PC-9 (cell line): ENCODE results near the gene RAD51AP1. TPM values are rescaled to one million over a fixed set of nuclear protein-coding genes. Genes with fewer than 3 reads are reported as not detected.

ENCODE experiments used
- BruUV-seq: library from RNA; stranded (reverse); fragments of 400-500 nt; replicated peaks from 2 replicates; lab custom pipeline; 2021; lab: Mats Ljungman, UMichigan
- CTCF ChIA-PET: fragments of 300-600 bp; sonication (Branson Sonifier 250); formaldehyde crosslinking; loops from one replicate; lab custom pipeline; 2022; ENCODE audit warnings: antibody characterized with exemption; lab: Charles Lee
- POLR2A ChIA-PET: fragments of 300-600 bp; sonication (Branson Sonifier 250); formaldehyde crosslinking; loops from one replicate; lab custom pipeline; 2022; ENCODE audit warnings: antibody characterized with exemption; ENCODE audit not compliant: unreplicated experiment; lab: Charles Lee
- DNase-seq, 2 experiments: peaks; one replicate each; pipeline versions ENCODE4 v3.0.0 to v3.0.0-alpha.2; 2015 to 2022; ENCODE audit warnings: mixed read lengths in 1 of 2
- H2AFZ ChIP-seq: fragments of 200-600 bp; sonication (generic); 2 replicates; pipeline ENCODE4 v1.8.1; 2017; ENCODE audit warnings: antibody characterized with exemption
- H3F3A ChIP-seq: fragments of 200-600 bp; sonication (generic); 2 replicates; pipeline ENCODE4 v1.8.1; 2017; ENCODE audit warnings: antibody characterized with exemption, mild to moderate bottlenecking, low read depth; ENCODE audit not compliant: insufficient read depth
- H3K27ac ChIP-seq: fragments of 200-600 bp; sonication (generic); 2 replicates; pipeline ENCODE4 v1.6.1; 2016; ENCODE audit warnings: mixed run types
- H3K27me3 ChIP-seq: fragments of 200-600 bp; sonication (generic); 2 replicates; pipeline ENCODE4 v1.6.1; 2016; ENCODE audit warnings: low read depth, mixed run types; ENCODE audit not compliant: insufficient read depth
- H3K36me3 ChIP-seq: fragments of 200-600 bp; sonication (generic); 2 replicates; pipeline ENCODE4 v1.6.1; 2016; ENCODE audit warnings: low read depth, mixed run types
- H3K4me1 ChIP-seq: fragments of 200-600 bp; sonication (generic); replicated peaks from 2 replicates; pipeline ENCODE4 v1.6.1; 2016; ENCODE audit warnings: mixed run types; ENCODE audit not compliant: insufficient read depth
- H3K4me2 ChIP-seq: fragments of 200-600 bp; sonication (generic); 2 replicates; pipeline ENCODE4 v1.6.1; 2017; ENCODE audit warnings: mixed run types
- H3K4me3 ChIP-seq: fragments of 200-600 bp; sonication (generic); 2 replicates; pipeline ENCODE4 v1.6.1; 2016; ENCODE audit warnings: mixed run types
- H3K79me2 ChIP-seq: fragments of 200-600 bp; sonication (generic); 2 replicates; pipeline ENCODE4 v1.6.1; 2017; ENCODE audit warnings: low read depth, mixed run types
- H3K9me2 ChIP-seq: fragments of 200-600 bp; sonication (generic); 2 replicates; pipeline ENCODE4 v1.8.1; 2017; ENCODE audit warnings: mild to moderate bottlenecking; ENCODE audit not compliant: insufficient read depth
- H3K9me3 ChIP-seq: fragments of 200-600 bp; sonication (generic); 2 replicates; pipeline ENCODE4 v1.8.1; 2016; ENCODE audit warnings: low read depth; ENCODE audit not compliant: insufficient read depth
- H4K20me1 ChIP-seq: fragments of 200-600 bp; sonication (generic); 2 replicates; pipeline ENCODE4 v1.8.1; 2017; ENCODE audit not compliant: insufficient read depth
- EZH2 ChIP-seq: fragments of 200-600 bp; sonication (generic); IDR thresholded peaks from 2 replicates; pipeline ENCODE4 v1.8.0; 2017; ENCODE audit warnings: antibody characterized with exemption, low read depth
- intact Hi-C: fragments of 100-400 bp; cut with micrococcal nuclease; formaldehyde crosslinking; loops from one replicate; pipeline ENCODE4 v1.10.0; 2022; ENCODE audit not compliant: unreplicated experiment
- total RNA-seq: library from RNA; stranded (reverse); gene quantifications from 2 replicates; pipeline ENCODE4 v1.2.3, GENCODE V29; 2021
- TF ChIP-seq, protein P1 (sequence below): fragments of 200-600 bp; sonication (generic); conservative IDR thresholded peaks from 2 replicates; pipeline ENCODE4 v1.6.1; 2017; ENCODE audit warnings: mixed run types, antibody characterized with exemption, mild to moderate bottlenecking, moderate library complexity

Gene RAD51AP1
- total RNA-seq, 1 experiment from 2014 or later: 54.7 TPM

DNA sequence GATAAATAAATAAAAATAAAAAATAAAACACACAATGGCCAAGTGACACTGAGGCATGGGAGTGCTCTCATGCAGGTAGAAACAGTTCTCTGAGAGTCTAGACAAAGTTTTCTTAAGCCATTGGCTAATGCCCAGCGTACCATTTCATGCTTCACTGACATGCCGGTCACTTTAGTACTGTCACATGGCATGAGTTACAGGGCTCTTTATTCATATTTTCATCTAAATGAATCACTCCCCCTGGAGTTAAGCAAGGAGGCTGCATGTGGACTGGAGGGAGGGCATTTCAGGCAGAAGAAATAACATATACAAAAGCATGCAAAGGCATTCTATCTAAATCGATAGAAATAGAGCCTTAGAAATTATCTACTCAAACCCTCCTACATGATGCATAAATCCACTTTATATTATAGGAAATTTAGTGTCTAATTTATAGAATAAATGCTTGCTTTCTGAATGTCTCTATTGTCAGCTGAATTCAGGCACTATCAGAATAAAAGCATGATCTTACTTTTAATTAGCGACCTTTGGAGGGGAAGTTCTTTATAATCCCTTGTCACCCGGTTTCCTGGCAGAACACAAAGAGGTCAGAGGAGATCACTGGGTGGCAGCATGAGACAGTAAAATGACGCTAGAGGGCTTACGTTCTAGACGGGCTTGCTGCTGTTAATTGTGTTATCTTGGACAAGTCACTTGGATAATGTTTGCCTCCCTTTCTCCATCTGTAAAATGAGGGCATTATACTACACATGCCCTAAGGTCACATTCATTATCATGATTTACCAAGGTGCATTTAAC lies 40.8 kb downstream of the RAD51AP1 start:
- intact Hi-C loops: no loop called here
- DNase-seq: no peak

DNA sequence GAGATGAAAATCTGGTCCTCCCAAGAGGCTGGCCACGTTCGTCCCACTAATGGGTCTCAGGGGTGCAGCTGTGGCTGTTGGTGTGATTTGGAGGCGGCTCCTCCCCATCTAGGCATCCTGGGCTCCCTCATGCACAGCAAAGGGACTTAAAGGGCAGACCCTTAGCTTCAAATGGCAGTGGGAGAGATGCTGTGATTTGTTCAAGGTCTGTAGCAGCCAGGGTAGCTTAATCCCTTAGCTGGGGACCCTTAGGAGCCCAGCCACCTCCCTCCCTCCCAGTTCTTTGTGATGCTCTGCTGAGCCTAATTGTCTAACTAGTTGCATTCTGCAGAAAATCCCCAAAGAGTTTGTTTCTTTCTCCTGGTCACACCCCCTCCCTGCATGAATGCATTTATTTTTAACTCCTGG lies 41.6 kb downstream of the RAD51AP1 start:
- Histone ChIP-seq H3K36me3 (no peaks in the 10 kb centered on the region), H3K9me3 (no peaks in the 10 kb centered on the region), H3K9me2 (no peaks in the 10 kb centered on the region), H3K27ac (no peak overlapping the region), H3K4me2 (no peak overlapping the region), H2AFZ (no peak overlapping the region), H3K27me3 (peaks cover 91% of the 10 kb centered on the region), H4K20me1 (no peaks in the 10 kb centered on the region), H3F3A (no peaks in the 10 kb centered on the region), H3K79me2 (no peaks in the 10 kb centered on the region), H3K4me1 (no peaks in the 10 kb centered on the region), H3K4me3 (no peak overlapping the region)
- CTCF ChIA-PET: no interaction called here
- TF ChIP-seq EZH2: no peak
- TF ChIP-seq, protein P1, sequence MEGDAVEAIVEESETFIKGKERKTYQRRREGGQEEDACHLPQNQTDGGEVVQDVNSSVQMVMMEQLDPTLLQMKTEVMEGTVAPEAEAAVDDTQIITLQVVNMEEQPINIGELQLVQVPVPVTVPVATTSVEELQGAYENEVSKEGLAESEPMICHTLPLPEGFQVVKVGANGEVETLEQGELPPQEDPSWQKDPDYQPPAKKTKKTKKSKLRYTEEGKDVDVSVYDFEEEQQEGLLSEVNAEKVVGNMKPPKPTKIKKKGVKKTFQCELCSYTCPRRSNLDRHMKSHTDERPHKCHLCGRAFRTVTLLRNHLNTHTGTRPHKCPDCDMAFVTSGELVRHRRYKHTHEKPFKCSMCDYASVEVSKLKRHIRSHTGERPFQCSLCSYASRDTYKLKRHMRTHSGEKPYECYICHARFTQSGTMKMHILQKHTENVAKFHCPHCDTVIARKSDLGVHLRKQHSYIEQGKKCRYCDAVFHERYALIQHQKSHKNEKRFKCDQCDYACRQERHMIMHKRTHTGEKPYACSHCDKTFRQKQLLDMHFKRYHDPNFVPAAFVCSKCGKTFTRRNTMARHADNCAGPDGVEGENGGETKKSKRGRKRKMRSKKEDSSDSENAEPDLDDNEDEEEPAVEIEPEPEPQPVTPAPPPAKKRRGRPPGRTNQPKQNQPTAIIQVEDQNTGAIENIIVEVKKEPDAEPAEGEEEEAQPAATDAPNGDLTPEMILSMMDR: no peak
- POLR2A ChIA-PET: no interaction called here
- intact Hi-C loops: no loop called here
- no peak for DNase-seq
- no TSS peak for BruUV-seq

More for the DNA sequence above, 40.8 kb downstream of the RAD51AP1 start:
- POLR2A ChIA-PET: no interaction called here
- Histone ChIP-seq H3F3A (no peaks in the 10 kb centered on the region), H4K20me1 (no peaks in the 10 kb centered on the region), H2AFZ (no peak overlapping the region), H3K4me1 (no peaks in the 10 kb centered on the region), H3K36me3 (no peaks in the 10 kb centered on the region), H3K4me2 (no peak overlapping the region), H3K9me2 (no peaks in the 10 kb centered on the region), H3K4me3 (no peak overlapping the region), H3K27me3 (peaks cover 88% of the 10 kb centered on the region), H3K27ac (no peak overlapping the region), H3K9me3 (no peaks in the 10 kb centered on the region), H3K79me2 (no peaks in the 10 kb centered on the region)
- TF ChIP-seq, protein P1: peak; percentile 27; the same call in 1 of the 2 replicates
- no peak for TF ChIP-seq EZH2
- CTCF ChIA-PET: no interaction called here
- no TSS peak for BruUV-seq

DNA sequence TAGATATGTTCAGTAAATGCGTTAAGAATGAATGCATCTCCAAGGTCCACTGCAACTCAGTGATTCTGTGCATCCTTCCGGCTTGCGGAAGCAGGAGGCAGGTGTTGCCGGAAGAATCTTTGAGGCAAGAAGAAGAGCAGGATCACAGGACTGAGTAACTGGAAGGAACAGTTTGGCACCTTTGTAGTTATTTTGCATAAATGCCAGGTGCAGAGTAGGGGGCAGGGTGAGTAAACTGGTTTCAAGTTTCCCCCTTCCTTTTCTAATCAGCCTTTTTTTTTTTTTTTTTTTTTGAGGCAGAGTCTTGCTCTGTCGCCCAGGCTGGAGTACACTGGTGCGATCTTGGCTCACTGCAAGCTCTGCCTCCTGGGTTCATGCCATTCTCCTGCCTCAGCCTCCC lies 45.6 kb downstream of the RAD51AP1 start:
- BruUV-seq: no TSS peak
- Histone ChIP-seq H3K79me2 (no peaks in the 10 kb centered on the region), H3K36me3 (no peaks in the 10 kb centered on the region), H3K27me3 (peaks cover 97% of the 10 kb centered on the region), H4K20me1 (no peaks in the 10 kb centered on the region), H3K4me3 (no peak overlapping the region), H3F3A (no peaks in the 10 kb centered on the region), H3K9me3 (no peaks in the 10 kb centered on the region), H3K27ac (no peak overlapping the region), H3K4me2 (no peak overlapping the region), H3K4me1 (no peaks in the 10 kb centered on the region), H3K9me2 (no peaks in the 10 kb centered on the region), H2AFZ (no peak overlapping the region)
- no peak for TF ChIP-seq EZH2
- TF ChIP-seq, protein P1: no peak
- POLR2A ChIA-PET: no interaction called here
- intact Hi-C loops: no loop called here
- DNase-seq: no peak
- CTCF ChIA-PET: no interaction called here
